Activated CD8-positive, alpha-beta memory T cell treated with anti-CD3 and anti-CD28 coated beads, Interleukin-2, amount 50 U/mL, for 48 hours (primary cell): ENCODE data around the gene LNP1.
"Not testable (repeated sequence)": the region's sequence is repeated elsewhere in the genome, so short reads cannot be mapped to it uniquely, and the experiment has no call there.

ENCODE experiments used
- DNase-seq: peaks from one replicate; pipeline ENCODE4 v3.0.0-alpha.2; 2020

Gene LNP1

GRCh38 chr3:100437721-100438622 lies 36.6 kb downstream of the LNP1 start:
- no peak for DNase-seq

GRCh38 chr3:100438623-100438974 lies 37.3 kb downstream of the LNP1 start:
- DNase-seq = no peak

GRCh38 chr3:100440895-100441294 lies 39.6 kb downstream of the LNP1 start:
- no peak for DNase-seq

- no peak for DNase-seq
Observed at GRCh38 chr3:100443690-100444089, 42.4 kb downstream of the LNP1 start.

GRCh38 chr3:100447067-100447466 lies 45.7 kb downstream of the LNP1 start:
- not testable (repeated sequence) for DNase-seq

- DNase-seq = no peak
Observed at GRCh38 chr3:100448079-100448478, 46.7 kb downstream of the LNP1 start.

GRCh38 chr3:100449214-100449613 lies 47.9 kb downstream of the LNP1 start:
- no peak for DNase-seq

- no peak for DNase-seq
Observed at GRCh38 chr3:100454677-100455076, 53.3 kb downstream of the LNP1 start.

GRCh38 chr3:100455841-100456550 lies 54.7 kb downstream of the LNP1 start:
- DNase-seq = no peak

GRCh38 chr3:100456745-100457144 lies 55.4 kb downstream of the LNP1 start:
- no peak for DNase-seq

GRCh38 chr3:100457811-100458210 lies 56.5 kb downstream of the LNP1 start:
- DNase-seq = no peak

GRCh38 chr3:100458814-100459213 lies 57.5 kb downstream of the LNP1 start:
- no peak for DNase-seq

- no peak for DNase-seq
Observed at GRCh38 chr3:100463002-100463401, 61.7 kb downstream of the LNP1 start.

- no peak for DNase-seq
Observed at GRCh38 chr3:100463646-100464155, 62.4 kb downstream of the LNP1 start.

GRCh38 chr3:100465892-100466777 lies 64.8 kb downstream of the LNP1 start:
- no peak for DNase-seq

GRCh38 chr3:100467133-100467532 lies 65.8 kb downstream of the LNP1 start:
- no peak for DNase-seq

- DNase-seq = no peak
Observed at GRCh38 chr3:100468676-100469075, 67.3 kb downstream of the LNP1 start.

- no peak for DNase-seq
Observed at GRCh38 chr3:100470951-100471350, 69.6 kb downstream of the LNP1 start.

- no peak for DNase-seq
Observed at GRCh38 chr3:100471444-100471843, 70.1 kb downstream of the LNP1 start.

GRCh38 chr3:100477851-100478360 lies 76.6 kb downstream of the LNP1 start:
- not testable (repeated sequence) for DNase-seq

GRCh38 chr3:100478521-100478920 lies 77.2 kb downstream of the LNP1 start:
- not testable (repeated sequence) for DNase-seq

GRCh38 chr3:100480081-100480480 lies 78.7 kb downstream of the LNP1 start:
- no peak for DNase-seq

- DNase-seq = no peak
Observed at GRCh38 chr3:100482176-100482575, 80.8 kb downstream of the LNP1 start.
